Femur (tissue), 1 donor: Measurements from ENCODE around the gene NWD2.
"Not testable (repeated sequence)": the region's sequence is repeated elsewhere in the genome, so short reads cannot be mapped to it uniquely, and the experiment has no call there.

Source experiments
- DNase-seq: peaks from one replicate; pipeline ENCODE4 v3.0.0-alpha.2; 2017

NWD2 gene, protein sequence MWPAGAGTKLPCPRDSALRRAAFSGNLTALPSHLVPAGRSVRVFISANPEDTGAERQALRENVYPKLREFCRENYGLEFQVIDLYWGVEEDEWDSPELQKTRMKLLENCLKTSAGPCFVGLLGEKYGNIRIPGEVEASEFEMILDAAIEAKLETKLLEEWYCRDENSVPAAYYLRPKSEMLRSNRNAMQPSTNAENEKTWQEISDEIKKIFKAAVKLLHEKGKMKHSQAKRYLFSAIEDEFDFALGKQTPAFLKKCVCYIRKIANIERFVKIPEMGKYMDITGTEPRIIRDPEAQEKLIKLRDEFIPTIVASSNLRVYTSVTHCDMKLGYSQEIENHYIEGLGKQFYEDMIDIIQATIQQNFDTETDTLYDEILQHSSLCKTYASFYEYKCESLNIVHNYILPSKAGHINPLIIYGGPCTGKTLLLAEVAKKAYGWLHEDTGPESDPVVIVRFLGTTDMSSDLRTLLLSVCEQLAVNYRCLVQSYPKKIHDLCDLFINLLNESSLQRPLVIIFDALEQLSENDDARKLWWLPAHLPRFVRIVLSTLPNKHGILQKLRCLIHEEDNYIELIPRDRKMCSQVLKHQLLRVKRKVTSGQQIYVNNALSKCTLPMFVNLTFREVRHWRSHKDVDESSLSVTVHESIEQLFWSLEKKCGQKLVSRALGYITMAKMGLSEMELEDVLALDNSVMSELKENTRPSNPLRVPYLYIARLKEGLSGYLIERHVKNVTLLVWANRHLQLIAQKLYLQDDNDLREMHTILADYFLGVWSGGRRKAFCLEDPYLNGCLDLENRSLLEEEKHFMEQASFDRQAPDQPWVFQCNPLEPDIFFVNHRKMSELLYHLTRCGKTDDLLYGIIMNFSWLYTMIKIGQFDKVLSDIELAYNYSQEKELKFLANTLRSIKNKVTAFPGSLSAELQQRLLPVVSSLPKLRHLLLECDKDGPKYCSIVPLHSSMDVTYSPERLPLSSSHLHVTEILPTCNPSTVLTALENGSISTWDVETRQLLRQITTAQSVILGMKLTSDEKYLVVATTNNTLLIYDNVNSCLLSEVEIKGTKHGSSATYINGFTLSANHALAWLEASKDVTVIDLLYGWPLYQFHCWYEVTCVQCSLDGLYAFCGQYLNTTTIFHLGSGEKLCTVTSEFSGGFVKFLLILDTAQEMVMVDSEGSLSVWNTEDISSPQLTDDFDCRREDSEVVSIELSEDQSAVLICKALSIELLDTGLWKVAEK (N-terminal part only)

DNA sequence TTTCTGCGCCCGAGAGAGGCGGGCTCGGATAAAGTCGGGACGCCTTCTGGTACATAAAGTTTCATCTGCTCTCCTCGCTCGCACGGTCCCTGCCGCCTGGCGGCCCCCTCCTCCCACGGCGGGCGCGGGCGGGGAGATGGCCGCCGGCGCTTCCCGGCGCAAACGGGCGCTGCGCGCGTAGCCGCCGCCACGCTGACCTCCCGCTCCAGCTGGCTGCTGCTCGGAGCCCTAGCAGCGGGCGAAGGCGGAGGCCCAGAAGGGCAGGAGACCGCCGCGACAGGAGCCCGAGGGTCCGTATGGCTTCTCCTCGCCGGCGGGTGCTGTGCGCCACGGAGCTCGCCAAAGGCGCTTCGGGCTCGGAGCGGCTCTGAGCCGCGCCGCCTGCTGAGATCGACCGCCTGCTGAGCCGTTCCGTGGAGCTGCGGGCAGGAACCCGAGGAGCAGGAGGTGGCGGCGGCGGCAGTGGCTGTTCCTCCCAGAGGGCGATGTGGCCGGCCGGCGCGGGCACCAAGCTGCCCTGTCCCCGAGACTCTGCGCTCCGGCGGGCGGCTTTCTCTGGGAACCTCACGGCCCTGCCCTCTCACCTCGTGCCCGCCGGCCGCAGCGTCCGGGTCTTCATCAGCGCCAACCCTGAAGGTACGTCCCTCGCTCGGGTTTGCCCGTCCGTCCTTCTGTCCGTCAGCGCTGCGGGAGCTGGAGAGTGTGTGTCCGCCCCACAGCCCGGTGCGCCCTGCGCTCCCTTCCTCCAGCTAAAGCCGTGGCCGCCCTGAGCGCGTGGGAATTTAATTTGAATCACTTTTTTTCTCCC, at the start of gene NWD2:
TSS of gene NWD2 (plus strand) at position 161 of the 808 bp plus-strand sequence. CDS start at position 486, 325 bp downstream.
- DNase-seq: peak; percentile 33

DNA sequence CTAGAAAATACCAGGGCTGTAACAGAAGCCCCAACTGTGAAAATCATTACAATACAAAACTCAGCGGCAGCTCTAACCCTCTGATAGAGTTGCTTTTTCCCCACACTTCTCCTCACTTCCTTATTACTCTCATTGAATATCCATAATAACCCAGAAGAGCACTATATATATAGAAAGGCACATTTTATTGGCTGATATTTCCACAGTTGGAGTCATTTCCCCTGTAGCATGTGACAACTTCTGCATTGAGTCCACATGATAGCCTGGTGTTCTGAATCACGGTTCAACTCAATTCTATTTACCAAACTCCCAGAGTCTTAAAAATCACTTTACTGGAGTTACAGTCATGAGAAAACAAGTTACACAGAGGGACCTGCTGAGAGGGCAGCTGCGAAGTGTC, 46.6 kb upstream of the NWD2 start:
- DNase-seq: no peak

DNA sequence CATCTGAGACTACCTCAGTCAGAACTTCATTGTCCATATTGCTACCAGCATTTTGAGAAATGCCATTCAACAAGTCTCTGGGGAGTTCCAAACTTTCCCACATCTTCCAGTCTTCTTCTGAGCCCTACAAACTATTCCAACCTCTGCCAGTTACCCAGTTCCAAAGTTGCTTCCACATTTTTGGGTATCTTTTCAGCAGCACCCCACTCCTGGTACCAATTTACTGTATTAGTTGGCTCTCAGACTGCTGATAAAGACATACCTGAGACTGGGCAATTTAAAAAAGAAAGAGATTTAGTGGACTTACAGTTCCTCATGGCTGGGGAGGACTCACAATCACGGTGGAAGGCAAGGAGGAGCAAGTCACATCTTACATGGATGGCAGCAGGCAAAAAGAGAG, 39.8 kb upstream of the NWD2 start:
- DNase-seq: not testable (repeated sequence)

DNA sequence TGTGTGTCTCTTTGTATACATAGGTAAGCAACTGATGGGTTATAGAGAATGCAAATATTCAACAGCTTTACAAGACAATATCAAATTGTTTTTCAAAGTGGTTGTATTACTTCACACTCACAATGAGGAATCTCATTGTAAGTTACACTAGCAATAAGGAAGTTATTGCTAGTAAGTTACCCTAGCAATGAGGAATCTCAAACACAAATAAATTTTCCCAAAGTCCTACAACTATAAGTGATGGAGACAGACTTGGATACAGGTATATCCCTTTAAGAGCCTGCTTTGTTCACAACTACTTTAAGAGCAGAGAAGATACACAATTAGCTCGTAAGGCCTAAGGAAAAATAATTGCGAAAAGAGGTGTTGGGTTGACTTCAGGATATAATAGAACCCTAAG, 28.3 kb upstream of the NWD2 start:
- no peak for DNase-seq

DNA sequence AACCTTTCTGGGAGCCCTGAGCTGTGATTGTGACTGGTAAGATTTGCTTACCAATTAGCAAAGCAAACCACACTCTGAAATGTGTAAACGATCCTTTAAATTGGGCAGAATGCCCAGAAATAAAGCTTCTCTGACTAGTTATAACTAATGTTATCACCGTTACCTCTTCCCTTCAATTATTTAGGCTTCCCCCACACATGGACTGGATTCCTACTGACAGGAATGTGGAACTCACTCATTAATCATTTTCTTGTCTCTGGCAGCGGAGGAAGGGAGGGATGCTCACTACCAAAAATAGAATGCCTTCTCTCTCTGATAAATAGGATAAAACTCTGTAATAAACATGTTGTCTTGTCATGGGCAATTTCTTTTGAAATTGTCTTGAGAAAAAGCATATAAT, 25.3 kb upstream of the NWD2 start:
- DNase-seq: no peak

DNA sequence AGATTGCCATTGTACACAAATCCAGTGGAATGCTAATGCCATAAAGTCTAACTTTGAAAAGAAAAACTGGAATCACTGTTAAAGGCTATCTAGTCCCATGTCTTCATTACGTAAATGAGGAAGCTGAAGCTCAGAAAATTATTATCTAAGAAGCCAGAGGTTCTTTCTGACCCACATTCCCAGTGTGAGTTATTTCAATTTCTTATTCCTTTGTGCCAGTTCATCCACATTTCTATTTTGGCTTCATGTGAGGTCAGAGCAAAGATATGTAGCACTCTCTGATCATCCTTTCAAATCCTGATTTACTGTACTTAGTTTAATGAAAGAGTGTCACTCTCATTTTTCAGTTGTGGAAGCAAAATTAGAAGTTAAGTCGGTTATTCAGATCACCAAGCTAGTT, 24.6 kb upstream of the NWD2 start:
- no peak for DNase-seq

DNA sequence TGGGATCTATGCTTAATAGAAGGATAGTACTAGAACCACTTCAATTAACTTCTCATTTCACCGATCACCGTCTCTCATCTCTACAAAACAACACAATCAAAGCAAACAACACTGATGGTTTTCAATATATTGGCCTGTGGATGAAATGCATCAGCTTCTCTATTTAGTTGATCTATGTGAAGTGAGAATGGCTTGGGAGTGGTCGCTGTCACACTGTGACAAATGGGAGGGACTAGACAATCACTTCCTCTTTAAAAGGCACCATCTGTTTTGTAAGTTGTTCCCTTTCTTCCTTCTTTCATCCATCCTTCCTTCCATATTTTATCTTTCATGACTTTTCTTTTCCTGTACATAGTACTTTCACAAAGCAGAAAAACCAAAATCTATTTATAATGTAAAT, 23.9 kb upstream of the NWD2 start:
- DNase-seq: no peak

DNA sequence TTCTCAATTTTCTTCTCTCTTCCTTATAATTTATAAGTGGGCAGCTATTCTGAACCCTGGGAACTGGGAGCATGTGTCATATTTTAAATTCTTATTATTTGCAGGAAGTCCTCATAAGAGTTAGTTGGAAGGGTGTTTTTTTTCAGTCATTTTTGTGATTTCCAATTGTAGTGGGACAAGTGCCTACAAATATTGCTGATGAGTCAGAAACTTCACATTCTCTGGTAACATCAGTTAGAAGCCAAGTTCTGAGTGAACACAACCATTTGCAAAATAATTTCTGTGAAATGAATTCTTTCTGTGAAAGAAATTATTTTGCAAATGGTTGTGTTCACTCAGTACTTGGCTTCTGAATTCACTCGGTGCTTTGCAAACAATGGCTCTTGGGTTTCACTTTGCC, 20.8 kb upstream of the NWD2 start:
- no peak for DNase-seq

DNA sequence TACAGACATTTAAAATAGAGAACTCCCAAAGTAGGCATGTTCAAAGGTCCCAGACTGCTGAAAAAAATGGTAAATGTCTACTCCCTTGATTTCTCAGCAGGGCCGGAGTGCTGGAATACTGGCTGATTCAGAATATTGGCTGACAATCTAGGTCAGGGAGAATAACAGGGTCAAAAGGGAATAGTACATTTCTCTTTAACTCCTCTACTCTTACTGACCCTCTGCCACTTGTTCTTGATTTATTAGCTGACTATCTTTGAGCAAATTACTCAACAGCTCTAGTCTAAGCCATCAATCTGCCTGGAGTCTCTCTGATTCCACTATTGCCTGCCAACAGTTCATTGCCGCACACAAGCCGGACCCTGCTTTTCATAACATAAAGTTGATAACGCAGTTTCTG, 19.7 kb upstream of the NWD2 start:
- DNase-seq: no peak

DNA sequence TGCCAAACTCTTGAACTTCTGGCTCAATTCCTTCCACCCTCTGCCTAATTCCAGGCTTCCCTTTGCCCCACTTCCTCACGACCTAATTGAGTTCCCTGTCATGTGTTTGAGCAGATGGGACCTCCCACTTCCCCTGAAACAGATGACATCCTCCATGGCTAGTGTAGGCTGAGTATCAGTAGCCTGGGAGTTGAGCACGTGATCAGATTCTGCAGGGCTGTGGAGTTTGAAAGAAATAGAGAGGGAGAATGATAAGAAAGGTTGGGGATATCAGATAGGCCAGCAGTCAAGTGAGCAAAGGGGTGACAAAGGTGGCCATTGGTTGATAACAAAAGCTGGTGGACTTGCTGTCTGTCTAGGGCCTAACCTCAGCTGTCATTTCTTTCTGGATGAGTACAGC, 18.8 kb upstream of the NWD2 start:
- no peak for DNase-seq

DNA sequence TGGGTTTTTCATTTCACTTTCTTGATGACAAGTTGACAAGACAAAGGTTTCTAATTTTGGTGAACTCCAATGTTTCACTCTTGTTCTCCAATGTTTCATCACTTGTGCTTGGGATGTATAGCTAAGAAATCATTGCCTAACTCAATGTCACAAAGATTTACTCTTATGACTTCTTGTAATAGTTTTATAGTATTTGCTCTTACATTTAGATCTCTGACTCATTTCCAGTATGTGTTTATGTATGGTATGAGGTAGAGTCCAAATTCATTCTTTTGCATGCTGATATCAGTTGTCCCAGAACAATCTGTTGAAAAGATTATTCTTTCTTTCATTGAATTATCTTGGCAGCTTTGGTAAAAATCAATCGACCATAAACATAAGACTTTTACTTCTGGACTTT, 12.2 kb upstream of the NWD2 start:
- DNase-seq: no peak

DNA sequence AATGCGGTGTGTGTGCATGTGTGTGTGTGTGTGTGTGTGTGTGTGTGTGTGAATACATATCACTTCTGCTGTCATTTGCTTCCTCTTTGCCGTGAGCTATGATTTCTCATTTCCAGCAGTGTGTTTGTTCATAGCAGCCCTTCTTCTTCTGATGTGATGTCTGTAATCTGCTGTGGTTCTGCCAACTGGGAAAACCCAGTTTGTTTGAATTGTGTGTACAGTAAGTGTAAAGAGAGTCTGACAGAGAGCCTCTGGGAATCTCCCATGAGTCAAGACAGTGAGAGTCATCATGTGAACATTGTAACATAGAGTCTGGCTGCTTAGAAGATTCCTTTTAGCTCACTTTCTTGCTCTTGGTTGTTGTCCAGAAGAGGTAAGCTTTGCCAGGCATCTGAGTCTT, 8.4 kb upstream of the NWD2 start:
- no peak for DNase-seq

DNA sequence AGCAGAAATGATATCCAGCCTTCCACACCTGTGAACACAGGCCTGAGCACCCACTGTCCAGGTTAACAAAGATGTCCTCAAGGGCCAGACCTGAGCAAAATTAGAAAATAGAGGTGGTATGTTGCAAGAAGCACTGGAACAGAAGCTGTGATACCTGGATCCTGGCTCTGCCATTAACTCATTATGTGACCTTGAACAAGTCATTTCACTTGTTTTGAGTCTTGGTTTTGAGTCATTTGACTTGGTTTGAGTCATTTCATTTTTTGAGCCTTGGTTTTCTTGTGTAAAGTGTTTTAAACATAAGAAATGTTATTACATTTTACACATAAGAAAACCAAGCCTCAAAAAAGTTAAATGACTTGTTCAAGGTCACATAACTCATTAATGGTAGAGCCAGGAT, 2.9 kb upstream of the NWD2 start:
- DNase-seq: no peak

DNA sequence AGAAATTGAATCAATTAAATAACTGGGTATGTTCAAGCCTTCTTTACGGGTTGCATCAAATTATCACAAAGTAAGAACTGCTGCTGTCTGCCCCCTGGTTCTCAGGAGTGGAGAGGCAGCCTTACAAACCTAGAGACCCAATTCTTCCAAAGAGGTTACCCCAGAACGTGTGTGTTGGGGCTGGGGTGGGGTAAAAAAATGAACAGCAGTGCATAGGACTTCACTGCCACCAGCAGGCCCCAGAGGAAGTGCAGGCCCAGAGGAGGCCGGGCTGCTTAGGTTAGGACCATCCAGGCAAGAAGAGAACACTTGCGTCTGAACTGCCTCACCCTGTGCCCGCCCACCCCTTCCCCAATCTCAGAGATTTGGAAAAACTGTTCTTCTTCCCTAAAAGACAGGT, 1.5 kb upstream of the NWD2 start:
- no peak for DNase-seq

DNA sequence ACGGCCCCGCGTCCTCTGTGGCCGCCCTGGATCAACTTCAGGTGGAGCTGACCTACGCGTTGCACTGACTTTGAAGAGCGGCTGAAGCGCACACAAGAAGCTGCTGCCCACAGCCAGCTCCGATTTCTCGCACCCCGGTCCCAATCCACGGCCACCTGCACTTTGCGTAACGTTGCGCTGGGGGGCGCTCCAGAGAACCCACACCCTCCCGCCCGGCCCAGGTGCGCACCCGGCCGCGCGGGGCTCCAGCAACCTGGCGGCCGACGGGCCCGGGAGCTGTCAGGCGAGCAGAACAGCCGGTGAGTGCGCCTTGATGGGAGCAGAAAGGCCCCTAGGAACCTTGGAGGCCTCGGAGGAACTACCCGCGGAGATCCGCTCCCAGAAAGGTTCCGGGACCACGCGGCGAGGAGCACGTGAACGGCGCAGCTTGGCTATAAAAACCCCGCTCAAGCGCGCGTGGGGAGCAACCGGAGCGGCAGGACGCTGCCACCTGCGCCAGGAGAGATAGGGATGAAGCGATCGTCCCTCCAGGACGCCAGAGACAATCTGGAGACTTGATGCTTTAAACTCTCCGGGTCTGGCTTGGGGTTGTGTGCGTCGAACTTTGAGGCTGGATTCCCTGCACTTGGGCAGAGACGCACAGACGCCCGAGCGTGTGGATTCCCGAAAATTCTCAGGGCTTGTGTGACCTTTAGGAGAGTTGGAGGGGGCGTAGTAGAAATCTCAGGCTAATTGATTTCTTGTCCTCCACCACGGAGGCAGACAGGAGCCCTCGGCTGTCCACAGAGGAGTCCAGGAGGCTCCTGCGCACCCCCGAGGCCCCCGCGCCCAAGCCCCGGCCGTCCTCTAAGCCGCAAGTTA, 591 bp upstream of the NWD2 start:
- DNase-seq: no peak

DNA sequence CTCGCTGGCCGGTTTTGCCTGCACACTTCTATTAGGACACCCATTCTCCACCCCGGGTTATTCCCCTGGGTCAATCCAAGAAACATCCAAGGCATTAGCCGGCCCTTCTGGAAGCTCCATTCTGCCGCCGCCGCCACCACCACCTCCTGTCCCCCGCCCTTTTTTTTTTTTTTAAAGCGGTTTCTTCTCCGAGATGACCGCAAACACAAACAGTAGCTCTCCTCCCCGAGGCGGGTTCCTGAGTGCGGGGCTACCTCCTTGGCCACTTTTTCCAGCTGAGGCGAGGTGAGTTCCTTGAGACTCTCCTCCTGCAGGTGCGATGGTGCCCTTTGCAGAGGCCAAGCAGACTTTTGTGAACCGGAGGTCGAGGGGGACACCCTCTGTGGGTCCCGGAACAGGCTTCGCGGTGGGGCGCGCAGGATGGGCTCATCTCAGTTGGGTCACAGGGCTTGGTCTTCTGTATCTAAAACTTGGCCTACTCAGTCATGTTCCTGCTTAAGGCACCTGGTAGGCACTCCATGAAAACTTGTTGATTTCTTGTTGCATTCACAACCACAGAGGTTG, 930 bp downstream of the NWD2 start:
- no peak for DNase-seq

DNA sequence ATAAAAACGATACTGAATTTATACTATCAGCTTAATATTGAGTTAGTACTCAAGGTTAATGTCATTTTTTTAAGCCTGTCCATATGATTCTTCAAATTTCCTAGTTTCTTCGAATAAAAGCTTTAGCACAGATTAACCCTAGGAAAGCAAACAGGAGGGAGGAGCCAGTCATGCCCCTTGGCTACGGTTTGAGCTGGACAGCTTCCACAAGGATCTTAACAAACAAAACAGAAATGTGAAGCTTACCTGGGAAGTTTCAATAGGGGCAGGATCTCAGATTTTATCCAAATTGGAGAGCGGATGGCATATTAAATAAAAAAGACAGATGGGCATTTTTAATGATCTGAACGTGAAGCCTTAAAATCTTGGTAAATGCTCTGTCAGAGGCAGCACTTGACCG, 2.3 kb downstream of the NWD2 start:
- no peak for DNase-seq

DNA sequence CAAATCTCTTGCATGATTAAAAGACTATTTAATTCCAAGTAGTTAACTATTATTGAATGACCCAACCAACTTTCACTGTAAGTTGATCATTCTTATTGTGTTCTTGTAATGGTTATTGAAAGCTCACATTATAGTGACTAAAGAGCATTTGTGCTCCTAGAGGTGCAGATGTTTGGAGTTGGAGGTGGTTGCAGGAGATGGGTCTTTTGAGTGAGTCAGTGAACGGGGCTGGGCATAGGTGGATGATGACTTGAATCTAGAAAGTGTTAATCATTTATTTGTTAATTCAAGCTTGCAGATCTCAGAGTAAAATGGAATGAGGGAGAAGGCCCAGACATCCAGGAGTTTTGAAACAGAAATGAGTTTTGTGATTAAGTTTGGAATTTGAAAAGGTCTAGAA, 13.7 kb downstream of the NWD2 start:
- DNase-seq: no peak

DNA sequence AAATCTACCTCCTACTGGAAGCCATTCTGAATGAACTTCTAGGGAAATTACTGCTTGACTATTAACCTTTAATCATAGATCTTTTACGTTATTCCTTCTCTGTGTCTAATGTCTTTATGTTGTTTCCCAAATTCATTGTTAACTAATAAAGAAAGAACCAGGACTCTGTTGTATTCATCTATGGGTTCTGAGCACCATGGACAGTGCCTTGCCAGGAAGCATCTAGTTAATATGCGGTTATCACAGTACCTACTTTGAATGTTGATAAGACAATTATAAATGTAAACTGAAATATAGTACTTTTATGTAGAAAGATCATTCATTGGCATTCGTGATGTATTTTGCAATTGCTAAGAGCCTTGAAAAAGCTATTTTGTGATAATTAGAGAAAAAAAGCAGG, 23.8 kb downstream of the NWD2 start:
- DNase-seq: no peak

DNA sequence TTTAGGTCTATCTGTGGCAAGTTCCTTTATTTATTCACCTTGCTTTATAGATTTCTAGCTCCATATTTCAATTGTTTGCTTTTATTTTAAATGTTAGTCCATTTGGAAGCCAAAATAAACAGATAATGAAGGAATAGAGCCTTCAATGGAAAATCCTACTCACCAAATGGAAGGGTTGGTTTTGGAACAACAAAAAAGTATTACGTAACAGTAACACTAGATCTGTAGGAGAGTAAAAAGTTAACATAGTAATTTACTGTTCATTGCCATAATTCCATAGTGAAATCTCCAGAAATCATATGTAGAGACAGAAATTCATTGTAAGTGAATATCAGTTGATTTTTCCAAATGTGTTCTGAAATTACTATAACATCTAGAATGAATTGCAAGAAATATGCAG, 34.6 kb downstream of the NWD2 start:
- DNase-seq: no peak

DNA sequence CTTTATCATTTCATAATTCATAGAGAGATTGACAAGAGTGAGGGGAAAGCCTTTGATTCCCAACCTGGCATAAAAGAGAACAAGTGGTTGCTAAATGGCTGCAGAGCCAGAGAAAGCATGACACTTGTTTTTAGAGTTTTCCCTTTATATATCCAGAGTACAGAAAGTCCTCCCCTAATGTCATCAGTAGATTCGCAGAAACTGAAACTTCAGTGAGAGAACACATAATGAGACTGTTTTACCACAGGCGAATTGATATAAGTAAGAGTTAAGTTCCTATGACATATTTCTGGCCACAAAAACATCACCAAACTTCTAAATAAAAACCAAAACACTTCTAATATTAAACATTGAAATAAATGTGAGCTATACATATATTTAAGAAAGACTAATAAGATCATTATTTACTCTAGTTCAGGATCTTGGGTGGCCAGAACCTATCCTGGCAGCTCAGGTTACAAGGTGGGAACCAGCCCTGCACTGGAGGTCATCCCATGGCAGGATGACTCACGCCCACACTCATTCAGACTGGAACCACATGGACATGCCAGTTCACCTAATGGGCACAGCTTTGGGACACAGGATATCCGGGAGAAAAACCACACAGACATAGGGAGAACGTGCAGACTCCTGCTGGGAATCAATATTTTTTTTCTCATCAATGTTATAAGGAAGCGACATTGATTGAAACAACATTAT, 35.5 kb downstream of the NWD2 start:
- DNase-seq: no peak
